ENCODE data around the gene SMIM20.

DNA sequence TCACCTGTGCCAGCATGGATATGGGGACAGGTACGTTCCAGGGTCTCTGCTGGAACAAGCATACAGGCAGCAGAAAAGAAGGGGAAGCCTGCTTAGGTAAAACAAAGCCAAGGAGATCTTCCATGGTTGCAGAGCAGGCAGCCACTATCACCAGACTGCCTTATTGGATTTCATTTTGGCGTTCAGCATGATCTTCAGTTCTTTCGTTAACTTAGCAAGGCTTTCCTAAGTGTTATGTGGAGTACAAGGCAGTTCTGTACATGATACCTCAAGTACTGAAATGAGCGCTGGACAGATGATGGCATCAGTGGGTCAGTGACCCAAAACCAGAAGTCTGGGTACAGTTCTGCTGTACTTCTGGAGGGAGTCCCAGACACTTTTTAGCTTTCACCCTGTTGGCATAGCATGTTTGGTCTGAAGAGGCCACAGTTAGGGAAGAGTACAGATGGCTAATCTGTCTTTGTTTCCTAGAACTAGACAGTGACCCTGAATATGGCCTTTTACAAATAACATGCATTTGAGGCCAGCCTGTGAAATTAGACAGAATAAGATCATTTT, 8.9 kb downstream of the SMIM20 start:
- TF ChIP-seq, protein P1, sequence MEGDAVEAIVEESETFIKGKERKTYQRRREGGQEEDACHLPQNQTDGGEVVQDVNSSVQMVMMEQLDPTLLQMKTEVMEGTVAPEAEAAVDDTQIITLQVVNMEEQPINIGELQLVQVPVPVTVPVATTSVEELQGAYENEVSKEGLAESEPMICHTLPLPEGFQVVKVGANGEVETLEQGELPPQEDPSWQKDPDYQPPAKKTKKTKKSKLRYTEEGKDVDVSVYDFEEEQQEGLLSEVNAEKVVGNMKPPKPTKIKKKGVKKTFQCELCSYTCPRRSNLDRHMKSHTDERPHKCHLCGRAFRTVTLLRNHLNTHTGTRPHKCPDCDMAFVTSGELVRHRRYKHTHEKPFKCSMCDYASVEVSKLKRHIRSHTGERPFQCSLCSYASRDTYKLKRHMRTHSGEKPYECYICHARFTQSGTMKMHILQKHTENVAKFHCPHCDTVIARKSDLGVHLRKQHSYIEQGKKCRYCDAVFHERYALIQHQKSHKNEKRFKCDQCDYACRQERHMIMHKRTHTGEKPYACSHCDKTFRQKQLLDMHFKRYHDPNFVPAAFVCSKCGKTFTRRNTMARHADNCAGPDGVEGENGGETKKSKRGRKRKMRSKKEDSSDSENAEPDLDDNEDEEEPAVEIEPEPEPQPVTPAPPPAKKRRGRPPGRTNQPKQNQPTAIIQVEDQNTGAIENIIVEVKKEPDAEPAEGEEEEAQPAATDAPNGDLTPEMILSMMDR (IDR thresholded peaks at IDR 0.05; ENCODE audit: poor library complexity, severe bottlenecking), result no peak
- no peak for TF ChIP-seq EZH2 (IDR thresholded peaks at IDR 0.05; ENCODE audit: borderline replicate concordance, insufficient read depth, low read length, poor library complexity, severe bottlenecking)
- TF ChIP-seq, protein P2, sequence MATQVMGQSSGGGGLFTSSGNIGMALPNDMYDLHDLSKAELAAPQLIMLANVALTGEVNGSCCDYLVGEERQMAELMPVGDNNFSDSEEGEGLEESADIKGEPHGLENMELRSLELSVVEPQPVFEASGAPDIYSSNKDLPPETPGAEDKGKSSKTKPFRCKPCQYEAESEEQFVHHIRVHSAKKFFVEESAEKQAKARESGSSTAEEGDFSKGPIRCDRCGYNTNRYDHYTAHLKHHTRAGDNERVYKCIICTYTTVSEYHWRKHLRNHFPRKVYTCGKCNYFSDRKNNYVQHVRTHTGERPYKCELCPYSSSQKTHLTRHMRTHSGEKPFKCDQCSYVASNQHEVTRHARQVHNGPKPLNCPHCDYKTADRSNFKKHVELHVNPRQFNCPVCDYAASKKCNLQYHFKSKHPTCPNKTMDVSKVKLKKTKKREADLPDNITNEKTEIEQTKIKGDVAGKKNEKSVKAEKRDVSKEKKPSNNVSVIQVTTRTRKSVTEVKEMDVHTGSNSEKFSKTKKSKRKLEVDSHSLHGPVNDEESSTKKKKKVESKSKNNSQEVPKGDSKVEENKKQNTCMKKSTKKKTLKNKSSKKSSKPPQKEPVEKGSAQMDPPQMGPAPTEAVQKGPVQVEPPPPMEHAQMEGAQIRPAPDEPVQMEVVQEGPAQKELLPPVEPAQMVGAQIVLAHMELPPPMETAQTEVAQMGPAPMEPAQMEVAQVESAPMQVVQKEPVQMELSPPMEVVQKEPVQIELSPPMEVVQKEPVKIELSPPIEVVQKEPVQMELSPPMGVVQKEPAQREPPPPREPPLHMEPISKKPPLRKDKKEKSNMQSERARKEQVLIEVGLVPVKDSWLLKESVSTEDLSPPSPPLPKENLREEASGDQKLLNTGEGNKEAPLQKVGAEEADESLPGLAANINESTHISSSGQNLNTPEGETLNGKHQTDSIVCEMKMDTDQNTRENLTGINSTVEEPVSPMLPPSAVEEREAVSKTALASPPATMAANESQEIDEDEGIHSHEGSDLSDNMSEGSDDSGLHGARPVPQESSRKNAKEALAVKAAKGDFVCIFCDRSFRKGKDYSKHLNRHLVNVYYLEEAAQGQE (IDR thresholded peaks at IDR 0.05; ENCODE audit: borderline replicate concordance), result no peak
- TF ChIP-seq RAD21 (conservative IDR thresholded peaks at IDR 0.05), result no peak
- no peak for TF ChIP-seq POLR2AphosphoS5 (IDR thresholded peaks at IDR 0.05)
